Right hindlimb (tissue), 1 donor: ENCODE results near the gene BGN.

Experiments
- DNase-seq: peaks from one replicate; pipeline ENCODE4 v3.0.0-alpha.2; 2018

The BGN gene

GRCh38 chrX:153462291-153462690, 32.5 kb upstream of the BGN start:
- DNase-seq: no peak

- no peak for DNase-seq
Measured at GRCh38 chrX:153463031-153463430, 31.7 kb upstream of the BGN start.

- no peak for DNase-seq
Measured at GRCh38 chrX:153463556-153463955, 31.2 kb upstream of the BGN start.

- no peak for DNase-seq
Measured at GRCh38 chrX:153464116-153464515, 30.7 kb upstream of the BGN start.

GRCh38 chrX:153465691-153466380, 28.9 kb upstream of the BGN start:
- no peak for DNase-seq

GRCh38 chrX:153468008-153468580, 26.7 kb upstream of the BGN start:
- DNase-seq: no peak

- no peak for DNase-seq
Measured at GRCh38 chrX:153469811-153470410, 24.9 kb upstream of the BGN start.

- peak; percentile 96 for DNase-seq
Measured at GRCh38 chrX:153470411-153471363, 24.1 kb upstream of the BGN start, which contains the start of gene HAUS7. HAUS7 (minus strand) TSS chrX:153470576; CDS start chrX:153470557, 19 bp downstream.

- no peak for DNase-seq
Measured at GRCh38 chrX:153471663-153472280, 23.0 kb upstream of the BGN start.

GRCh38 chrX:153473126-153473525, 21.7 kb upstream of the BGN start:
- no peak for DNase-seq

GRCh38 chrX:153474266-153474665, 20.5 kb upstream of the BGN start:
- no peak for DNase-seq

GRCh38 chrX:153474718-153475117, 20.1 kb upstream of the BGN start:
- DNase-seq: peak; percentile 85

- no peak for DNase-seq
Measured at GRCh38 chrX:153475271-153475670, 19.5 kb upstream of the BGN start.

- no peak for DNase-seq
Measured at GRCh38 chrX:153475751-153476281, 19.0 kb upstream of the BGN start.

- DNase-seq: peak; percentile 82
Measured at GRCh38 chrX:153476666-153477363, 18.0 kb upstream of the BGN start.

GRCh38 chrX:153477364-153477857, 17.4 kb upstream of the BGN start:
- DNase-seq: no peak

GRCh38 chrX:153477901-153478300, 16.9 kb upstream of the BGN start:
- peak; percentile 69 for DNase-seq

- no peak for DNase-seq
Measured at GRCh38 chrX:153478746-153479145, 16.0 kb upstream of the BGN start.

GRCh38 chrX:153481043-153481442, 13.7 kb upstream of the BGN start:
- no peak for DNase-seq

- no peak for DNase-seq
Measured at GRCh38 chrX:153482376-153483015, 12.3 kb upstream of the BGN start.
